Naive thymus-derived CD8-positive, alpha-beta T cell (primary cell): ENCODE measurements around the gene CANX. TPM values are rescaled to one million over a fixed set of nuclear protein-coding genes. Genes with fewer than 3 reads are reported as not detected.

Experiments used
- ATAC-seq, 2 donors: fragments of 150-1000 bp; cut with Tn5 transposase in 1 of 2; sonication (Bioruptor Pico), chemical (Tn5 transposase) in 1 of 2; 1 replicate in 1 of 2; 2 replicates in 1 of 2; pipeline ENCODE4 v1.10.0; 2021; ENCODE audit warnings: mild to moderate bottlenecking in 2 of 2, moderate library complexity in 2 of 2
- POLR2A ChIA-PET: fragments of 350-600 bp; sonication (Branson Sonifier 250); formaldehyde crosslinking; loops from one replicate; lab custom pipeline; 2021; ENCODE audit warnings: antibody characterized with exemption; lab: Charles Lee
- DNase-seq, 10 donors: peaks; one replicate each; pipeline versions ENCODE4 v3.0.0 to v3.0.0-alpha.2; 2020 to 2022
- H3K27ac Mint-ChIP-seq, 10 donors: one replicate each; pipeline ENCODE4 v1.8.0; 2020 to 2022; ENCODE audit warnings: mild to moderate bottlenecking in 10 of 10, mixed read lengths in 10 of 10, moderate library complexity in 4 of 10, inconsistent platforms in 1 of 10
- H3K27me3 Mint-ChIP-seq, 5 donors: one replicate each; pipeline ENCODE4 v1.8.0; 2021 to 2022; ENCODE audit warnings: mixed read lengths in 5 of 5
- H3K36me3 Mint-ChIP-seq, 3 donors: one replicate each; pipeline ENCODE4 v1.8.0; 2020 to 2022; ENCODE audit warnings: mixed read lengths in 3 of 3, mild to moderate bottlenecking in 2 of 3, inconsistent platforms in 1 of 3
- H3K4me1 Mint-ChIP-seq, 4 donors: one replicate each; pipeline ENCODE4 v1.8.0; 2021 to 2022; ENCODE audit warnings: mixed read lengths in 4 of 4
- H3K4me3 Mint-ChIP-seq, 10 donors: one replicate each; pipeline ENCODE4 v1.8.0; 2020 to 2022; ENCODE audit warnings: mild to moderate bottlenecking in 10 of 10, mixed read lengths in 10 of 10, moderate library complexity in 6 of 10, inconsistent platforms in 1 of 10
- H3K9me3 Mint-ChIP-seq, 9 donors: one replicate each; pipeline ENCODE4 v1.8.0; 2020 to 2022; ENCODE audit warnings: mixed read lengths in 9 of 9, mild to moderate bottlenecking in 3 of 9, inconsistent platforms in 1 of 9, moderate library complexity in 1 of 9
- polyA plus RNA-seq, 3 donors: library from polyadenylated mRNA; unstranded; fragments of 300-500 nt; fragmentation: Illumina TruSeq; gene quantifications; one replicate each; pipeline ENCODE4 v1.2.3, GENCODE V29; 2021
- total RNA-seq, 8 experiments: library from RNA in 2 of 8; stranded (reverse) in 2 of 8; gene quantifications; one replicate each; pipeline ENCODE4 v1.2.3 and lab custom pipeline; 2021 to 2026

CANX gene
- total and polyA plus RNA-seq, 5 experiments from 2014 or later, result 172 to 225 (median 219) TPM

GRCh38 chr5:179769796-179770195 lies 71.0 kb downstream of the CANX start:
- no peak for ATAC-seq
- Mint-ChIP-seq H3K36me3 (peaks cover 0 to 95% (median 7%) of the 10 kb centered on the region in 3 donors), H3K4me3 (no peak overlapping the region), H3K4me1 (peaks cover 0 to 26% (median 15%) of the 10 kb centered on the region in 4 donors), H3K27ac (peak overlapping the region in 3 of 10 donors; percentile 20 to 71 (median 29)), H3K27me3 (no peaks in the 10 kb centered on the region), H3K9me3 (no peaks in the 10 kb centered on the region)
- DNase-seq, result no peak
- POLR2A ChIA-PET, result interaction anchor here (0.7 kb wide), 1 partner anchor 21 kb away, joined by 3 read pairs; no protein-coding TSS in a partner anchor

GRCh38 chr5:179771311-179771895 lies 72.6 kb downstream of the CANX start:
- Mint-ChIP-seq H3K4me3 (no peak overlapping the region), H3K9me3 (no peaks in the 10 kb centered on the region), H3K4me1 (peaks cover 0 to 18% (median 8%) of the 10 kb centered on the region in 4 donors), H3K27me3 (no peaks in the 10 kb centered on the region), H3K27ac (no peak overlapping the region), H3K36me3 (peaks cover 0 to 94% (median 7%) of the 10 kb centered on the region in 3 donors)
- POLR2A ChIA-PET, result interaction anchor here (1.4 kb wide), 1 partner anchor 39 kb away, joined by 4 read pairs; the partner anchor contains the start of gene MAML1
- ATAC-seq, result no peak
- no peak for DNase-seq

- DNase-seq (no peak), ATAC-seq (no peak)
- Mint-ChIP-seq H3K36me3 (peaks cover 0 to 90% (median 7%) of the 10 kb centered on the region in 3 donors), H3K9me3 (no peaks in the 10 kb centered on the region), H3K4me1 (peaks cover 0 to 11% (median 5%) of the 10 kb centered on the region in 4 donors), H3K27me3 (no peaks in the 10 kb centered on the region), H3K4me3 (no peak overlapping the region), H3K27ac (peak overlapping the region in 2 of 10 donors; percentile 27 to 80)
- POLR2A ChIA-PET, result no interaction called here
These were observed 73.6 kb downstream of the CANX start for GRCh38 chr5:179772351-179772750.

- Mint-ChIP-seq H3K36me3 (peaks cover 0 to 90% (median 7%) of the 10 kb centered on the region in 3 donors), H3K27me3 (no peaks in the 10 kb centered on the region), H3K4me1 (peaks cover 0 to 10% (median 4%) of the 10 kb centered on the region in 4 donors), H3K9me3 (no peaks in the 10 kb centered on the region), H3K4me3 (no peak overlapping the region), H3K27ac (no peak overlapping the region)
- ATAC-seq (no peak), DNase-seq (no peak)
- POLR2A ChIA-PET, result no interaction called here
These were observed 74.9 kb downstream of the CANX start for GRCh38 chr5:179773686-179774040.

GRCh38 chr5:179774442-179774841 lies 75.7 kb downstream of the CANX start:
- Mint-ChIP-seq H3K9me3 (no peaks in the 10 kb centered on the region), H3K4me3 (no peak overlapping the region), H3K36me3 (peaks cover 0 to 84% (median 7%) of the 10 kb centered on the region in 3 donors), H3K4me1 (peaks cover 0 to 10% (median 4%) of the 10 kb centered on the region in 4 donors), H3K27me3 (no peaks in the 10 kb centered on the region), H3K27ac (no peak overlapping the region)
- POLR2A ChIA-PET, result no interaction called here
- ATAC-seq (no peak), DNase-seq (no peak)

GRCh38 chr5:179776411-179776938 lies 77.7 kb downstream of the CANX start:
- Mint-ChIP-seq H3K27ac (peak overlapping the region in 1 of 10 donors; percentile 43), H3K4me1 (peaks cover 0 to 10% (median 5%) of the 10 kb centered on the region in 4 donors), H3K4me3 (no peak overlapping the region), H3K36me3 (peaks cover 0 to 71% (median 3%) of the 10 kb centered on the region in 3 donors), H3K27me3 (no peaks in the 10 kb centered on the region), H3K9me3 (no peaks in the 10 kb centered on the region)
- POLR2A ChIA-PET, result no interaction called here
- ATAC-seq (no peak), DNase-seq (no peak)

GRCh38 chr5:179777456-179777855 lies 78.7 kb downstream of the CANX start:
- Mint-ChIP-seq H3K4me3 (no peak overlapping the region), H3K4me1 (peaks cover 0 to 10% (median 6%) of the 10 kb centered on the region in 4 donors), H3K9me3 (no peaks in the 10 kb centered on the region), H3K36me3 (peaks cover 0 to 63% (median 3%) of the 10 kb centered on the region in 3 donors), H3K27me3 (no peaks in the 10 kb centered on the region), H3K27ac (peak overlapping the region in 2 of 10 donors; percentile 43 to 56)
- ATAC-seq (no peak), DNase-seq (no peak)
- POLR2A ChIA-PET, result interaction anchor here (1.0 kb wide), 1 partner anchor 15 kb away, joined by 5 read pairs; the partner anchor contains the start of gene LTC4S

GRCh38 chr5:179777909-179778308 lies 79.1 kb downstream of the CANX start:
- ATAC-seq (no peak), DNase-seq (no peak)
- POLR2A ChIA-PET, result interaction anchor here (1.0 kb wide), 1 partner anchor 15 kb away, joined by 5 read pairs; the partner anchor contains the start of gene LTC4S
- Mint-ChIP-seq H3K36me3 (peaks cover 0 to 58% (median 3%) of the 10 kb centered on the region in 3 donors), H3K9me3 (no peaks in the 10 kb centered on the region), H3K4me1 (peaks cover 0 to 10% (median 6%) of the 10 kb centered on the region in 4 donors), H3K4me3 (no peak overlapping the region), H3K27ac (peak overlapping the region in 3 of 10 donors; percentile 13 to 56 (median 43)), H3K27me3 (no peaks in the 10 kb centered on the region)

- H3K27ac Mint-ChIP-seq, result peak overlapping the region in 2 of 10 donors; percentile 48 to 77
These were observed 79.8 kb downstream of the CANX start for GRCh38 chr5:179778591-179778990.

GRCh38 chr5:179779826-179780225 lies 81.1 kb downstream of the CANX start:
- POLR2A ChIA-PET, result interaction anchor here (0.8 kb wide), 1 partner anchor 48 kb away, joined by 3 read pairs; the partner anchor contains the start of gene MAML1
- DNase-seq (no peak), ATAC-seq (no peak)
- H3K27ac Mint-ChIP-seq, result peak overlapping the region in 3 of 10 donors; percentile 11 to 58 (median 48)
- peaks cover 0 to 10% (median 5%) of the 10 kb centered on the region in 4 donors for H3K4me1 Mint-ChIP-seq
- no peaks in the 10 kb centered on the region for H3K9me3 Mint-ChIP-seq
- peaks cover 0 to 40% (median 0%) of the 10 kb centered on the region in 3 donors for H3K36me3 Mint-ChIP-seq
- H3K27me3 Mint-ChIP-seq, result no peaks in the 10 kb centered on the region
- H3K4me3 Mint-ChIP-seq, result no peak overlapping the region

More at GRCh38 chr5:179778591-179778990, 79.8 kb downstream of the CANX start:
- Mint-ChIP-seq H3K4me1 (peaks cover 0 to 10% (median 6%) of the 10 kb centered on the region in 4 donors), H3K27me3 (no peaks in the 10 kb centered on the region), H3K4me3 (no peak overlapping the region), H3K36me3 (peaks cover 0 to 51% (median 3%) of the 10 kb centered on the region in 3 donors), H3K9me3 (no peaks in the 10 kb centered on the region)
- no peak for ATAC-seq
- POLR2A ChIA-PET, result no interaction called here
- no peak for DNase-seq

GRCh38 chr5:179780362-179780761 lies 81.6 kb downstream of the CANX start:
- POLR2A ChIA-PET, result interaction anchor here (1.2 kb wide), 1 partner anchor 11 kb away, joined by 3 read pairs; no protein-coding TSS in a partner anchor
- DNase-seq, result no peak
- H3K4me1 Mint-ChIP-seq, result peaks cover 0 to 10% (median 5%) of the 10 kb centered on the region in 4 donors
- no peaks in the 10 kb centered on the region for H3K27me3 Mint-ChIP-seq
- no peak overlapping the region for H3K4me3 Mint-ChIP-seq
- no peak for ATAC-seq
- H3K36me3 Mint-ChIP-seq, result peaks cover 0 to 39% (median 0%) of the 10 kb centered on the region in 3 donors
- H3K9me3 Mint-ChIP-seq, result no peaks in the 10 kb centered on the region
- peak overlapping the region in 4 of 10 donors; percentile 10 to 58 (median 32) for H3K27ac Mint-ChIP-seq
